HepG2 (cell line): Measurements from ENCODE around the gene CD248. TPM values are rescaled to one million over a fixed set of nuclear protein-coding genes. Genes with fewer than 3 reads are reported as not detected.
A peak's percentile ranks its signal among the peaks of the same experiment; 100 is the strongest.

Source experiments
- GMEB1 ChIP-seq: sonication (generic); formaldehyde crosslinking; IDR thresholded peaks from 2 replicates; pipeline ENCODE4 v1.5.1; 2020; ENCODE audit warnings: missing genetic modification reagents, mild to moderate bottlenecking, borderline replicate concordance
- HMGXB4 ChIP-seq, 2 experiments: sonication (generic) in 1 of 2; formaldehyde crosslinking in 1 of 2; IDR thresholded peaks; 2 replicates each; pipeline versions ENCODE4 v1.4.0 to v1.6.1; 2018 to 2020; ENCODE audit warnings: missing genetic modification reagents in 2 of 2, borderline replicate concordance in 1 of 2, low read depth in 1 of 2, mild to moderate bottlenecking in 1 of 2, missing biosample characterization in 1 of 2
- IRF9 ChIP-seq: sonication (generic); formaldehyde crosslinking; IDR thresholded peaks from 2 replicates; pipeline ENCODE4 v1.8.0; 2022; ENCODE audit warnings: missing genetic modification reagents, mild to moderate bottlenecking, borderline replicate concordance
- SMC3 ChIP-seq: IDR thresholded peaks from 2 replicates; pipeline ENCODE4 v1.6.1; 2011; ENCODE audit warnings: low read length, improper control_type of control experiment
- STAG1 ChIP-seq: sonication (generic); formaldehyde crosslinking; IDR thresholded peaks from 2 replicates; pipeline ENCODE4 v1.4.0; 2020; ENCODE audit warnings: missing genetic modification reagents
- ZBTB21 ChIP-seq: sonication (generic); formaldehyde crosslinking; IDR thresholded peaks from 2 replicates; pipeline ENCODE4 v1.4.0; 2020; ENCODE audit warnings: missing genetic modification reagents
- ZBTB7B ChIP-seq: sonication (generic); formaldehyde crosslinking; IDR thresholded peaks from 2 replicates; pipeline ENCODE4 v1.4.0; 2020; ENCODE audit warnings: missing genetic modification reagents
- ZNF138 ChIP-seq: sonication (generic); formaldehyde crosslinking; IDR thresholded peaks from 2 replicates; pipeline ENCODE4 v1.5.0; 2020; ENCODE audit warnings: mild to moderate bottlenecking, low read depth, missing genetic modification reagents
- ZNF143 ChIP-seq: sonication (generic); formaldehyde crosslinking; IDR thresholded peaks from 2 replicates; pipeline ENCODE4 v1.4.0; 2020; ENCODE audit warnings: missing genetic modification reagents
- ZNF484 ChIP-seq: sonication (generic); formaldehyde crosslinking; IDR thresholded peaks from 2 replicates; pipeline ENCODE4 v1.5.1; 2020; ENCODE audit warnings: mild to moderate bottlenecking, low read depth, missing genetic modification reagents, borderline replicate concordance
- ZNF563 ChIP-seq: sonication (generic); formaldehyde crosslinking; IDR thresholded peaks from 2 replicates; pipeline ENCODE4 v1.8.0; 2022; ENCODE audit warnings: mild to moderate bottlenecking, moderate library complexity, missing genetic modification reagents
- ZNF597 ChIP-seq: sonication (generic); formaldehyde crosslinking; IDR thresholded peaks from 2 replicates; pipeline ENCODE4 v1.5.0; 2020; ENCODE audit warnings: missing genetic modification reagents
- ZNF615 ChIP-seq: sonication (generic); formaldehyde crosslinking; IDR thresholded peaks from 2 replicates; pipeline ENCODE4 v1.5.0; 2020; ENCODE audit warnings: mild to moderate bottlenecking, missing genetic modification reagents, borderline replicate concordance
- ZNF646 ChIP-seq: sonication (generic); formaldehyde crosslinking; IDR thresholded peaks from 2 replicates; pipeline ENCODE4 v1.9.0; 2021; ENCODE audit warnings: mild to moderate bottlenecking, missing genetic modification reagents
- ZNF768 ChIP-seq: sonication (generic); formaldehyde crosslinking; IDR thresholded peaks from 2 replicates; pipeline ENCODE4 v1.4.0; 2020; ENCODE audit warnings: missing genetic modification reagents
- ZNF772 ChIP-seq: sonication (generic); formaldehyde crosslinking; IDR thresholded peaks from 2 replicates; pipeline ENCODE4 v1.5.0; 2020; ENCODE audit warnings: mild to moderate bottlenecking, missing genetic modification reagents
- ZNF83 ChIP-seq: sonication (generic); formaldehyde crosslinking; IDR thresholded peaks from 2 replicates; pipeline ENCODE4 v1.4.0; 2020; ENCODE audit warnings: missing genetic modification reagents, mild to moderate bottlenecking, borderline replicate concordance
- polyA plus RNA-seq, 8 experiments: library from polyadenylated mRNA; depleted of rRNA in 3 of 8; stranded (reverse) in 7 of 8; unstranded in 1 of 8; fragments of >200 nt; fragmentation: Illumina TruSeq in 4 of 8; extraction: Trizol in 4 of 8; gene quantifications; 2 replicates each; pipeline versions ENCODE4 v1.2.1 to v1.2.3, GENCODE V29; 2011 to 2016; ENCODE audit warnings: low read depth in 4 of 8, missing spikeins in 1 of 8, mixed read lengths in 1 of 8; ENCODE audit not compliant: insufficient read depth in 1 of 8
- total RNA-seq, 5 experiments: library from RNA; depleted of rRNA; stranded (reverse); fragments of >200 nt; fragmentation: Illumina TruSeq; extraction: Trizol; gene quantifications; 2 replicates each; pipeline ENCODE4 v1.2.3, GENCODE V29; 2016; ENCODE audit warnings: low read depth in 1 of 5

The CD248 gene
- total and polyA plus RNA-seq, 2 of the 13 experiments (the other 11 are each of a cell fraction or from before 2014, with no cell fraction given), result 0.25 to 0.35 TPM

GRCh38 chr11:66268244-66268951 is 48.4 kb downstream of the CD248 start, which contains the start of gene RAB1B (continued):
- TF ChIP-seq ZNF484 (CRISPR knock-in tag) (no peak), STAG1 (CRISPR knock-in tag) (no peak), SMC3 (no peak), ZNF83 (no peak), ZNF597 (CRISPR knock-in tag) (no peak), ZBTB21 (no peak), HMGXB4 (CRISPR knock-in tag; IDR thresholded peaks at IDR 0.05; ENCODE audit: borderline replicate concordance in 1 of 2, low read depth in 1 of 2) (no peak; a peak in 1 of 4 replicates), ZNF646 (CRISPR knock-in tag) (no peak), ZNF138 (CRISPR knock-in tag) (no peak), ZBTB7B (CRISPR knock-in tag) (no peak), IRF9 (CRISPR knock-in tag) (no peak; the same call in 1 of the 2 replicates), ZNF615 (CRISPR knock-in tag) (no peak), GMEB1 (CRISPR knock-in tag) (peak; percentile 81), ZNF143 (CRISPR knock-in tag) (peak; percentile 97), ZNF768 (CRISPR knock-in tag) (no peak), ZNF772 (CRISPR knock-in tag) (0 out of 2 replicates have a peak, but pooled peaks have one; percentile 74), ZNF563 (no peak)
